Measurements from ENCODE around the gene SUSD6. TPM values are rescaled to one million over a fixed set of nuclear protein-coding genes. Genes with fewer than 3 reads are reported as not detected.

Gene SUSD6, protein sequence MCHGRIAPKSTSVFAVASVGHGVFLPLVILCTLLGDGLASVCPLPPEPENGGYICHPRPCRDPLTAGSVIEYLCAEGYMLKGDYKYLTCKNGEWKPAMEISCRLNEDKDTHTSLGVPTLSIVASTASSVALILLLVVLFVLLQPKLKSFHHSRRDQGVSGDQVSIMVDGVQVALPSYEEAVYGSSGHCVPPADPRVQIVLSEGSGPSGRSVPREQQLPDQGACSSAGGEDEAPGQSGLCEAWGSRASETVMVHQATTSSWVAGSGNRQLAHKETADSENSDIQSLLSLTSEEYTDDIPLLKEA
- total RNA-seq: 10 to 100 TPM; 69.9 to 72.2 TPM

DNA sequence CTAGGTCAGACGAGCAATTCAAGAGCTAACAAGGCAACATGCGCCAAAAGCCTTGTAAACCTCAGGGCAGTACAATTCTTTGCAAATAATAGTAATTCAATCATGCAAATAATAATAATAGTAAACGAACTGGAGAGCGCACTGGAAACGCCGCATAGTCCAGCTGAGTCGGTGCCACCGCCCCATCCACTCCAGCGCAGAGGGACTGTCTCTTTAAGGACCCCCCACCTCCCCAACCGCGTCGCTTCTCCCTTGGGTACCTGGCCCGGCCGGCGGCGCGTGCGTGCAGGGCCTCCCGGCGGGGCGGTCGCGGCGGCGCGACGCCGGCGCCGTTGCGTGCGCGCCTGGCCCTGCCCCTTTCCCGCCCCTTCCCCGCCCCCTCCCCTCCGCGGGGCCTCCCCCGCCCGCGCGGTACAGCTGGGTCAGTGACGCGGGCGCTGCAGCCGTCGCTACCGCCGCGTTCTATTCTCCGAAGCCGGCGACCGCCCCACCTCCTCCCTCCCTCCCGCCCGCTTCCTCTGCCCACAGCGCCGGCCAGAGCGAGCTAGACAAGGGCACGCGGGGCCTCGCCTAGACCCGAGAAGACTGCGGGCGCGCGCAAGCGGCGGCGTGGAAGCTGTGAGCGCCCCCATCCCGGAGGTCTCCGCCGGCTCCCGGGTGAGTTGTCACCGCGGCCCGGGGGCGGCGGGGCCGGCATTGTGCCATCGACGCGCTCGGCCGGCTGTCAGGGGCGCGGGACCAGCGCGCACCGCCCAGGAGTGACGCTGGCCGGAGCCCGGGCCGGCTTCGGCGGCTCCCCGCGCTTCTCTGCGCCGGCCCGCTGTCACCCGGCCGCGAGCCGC is at the start of gene SUSD6:
Gene SUSD6, plus strand, starts transcription at position 425 of the 842 bp plus-strand sequence. CDS start 46,997 bp downstream, outside the sequence.
- peak; percentile 93 for DNase-seq
- intact Hi-C loops (cut with micrococcal nuclease): loop anchor here (1.0 to 10.0 kb wide), 6 partner anchors 73 to 1273 kb away; partner anchors contain the start of genes DCAF5, SRSF5, TTC9 and ZFP36L1
- ChIA-PET CTCF (interaction anchor here (0.7 to 3.3 kb wide), 12 partner anchors 7 to 139 kb away, joined by 3 to 26 read pairs (median 5); no protein-coding TSS in a partner anchor), POLR2A (interaction anchor here (0.6 to 4.1 kb wide), 18 partner anchors 10 to 156 kb away, joined by 3 to 33 read pairs (median 5); partner anchors contain the start of gene SRSF5)
- Mint-ChIP-seq H3K9me3 (no peaks in the 10 kb centered on the region), H3K27ac (peak within 1 kb of the TSS; percentile 98), H3K4me3 (peak within 1 kb of the TSS; percentile 97), H3K36me3 (peaks cover 36% of the 10 kb centered on the region), H3K27me3 (no peaks in the 10 kb centered on the region), H3K4me1 (ENCODE audit: low read depth) (peaks cover 51% of the 10 kb centered on the region)

DNA sequence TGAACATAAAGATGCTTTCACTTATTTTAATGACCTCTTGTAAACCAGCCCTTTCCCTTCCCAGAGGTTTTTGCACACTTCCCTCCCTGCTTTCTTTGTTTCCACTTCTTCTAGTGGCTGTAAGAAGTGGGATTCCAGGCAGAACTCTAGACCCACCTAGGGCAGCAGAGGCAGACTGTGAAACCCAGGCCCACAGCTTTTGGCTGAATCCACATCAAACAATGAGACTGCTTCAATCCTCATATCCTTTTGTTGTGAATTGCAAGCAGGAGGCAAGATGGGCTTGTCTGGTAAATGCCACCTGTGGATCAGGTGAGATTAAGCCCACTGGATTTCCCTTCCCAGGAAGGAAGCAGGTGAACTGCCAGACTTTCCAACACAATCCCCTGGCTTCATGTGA is 49.5 kb upstream of the SUSD6 start:
- Mint-ChIP-seq H3K4me3 (no peak overlapping the region), H3K27me3 (peaks cover 26% of the 10 kb centered on the region), H3K4me1 (ENCODE audit: low read depth) (no peaks in the 10 kb centered on the region), H3K27ac (no peak overlapping the region), H3K9me3 (no peaks in the 10 kb centered on the region), H3K36me3 (no peaks in the 10 kb centered on the region)
- intact Hi-C loops (cut with micrococcal nuclease): no loop called here
- no peak for DNase-seq
- ChIA-PET POLR2A (no interaction called here), CTCF (interaction anchor here (0.6 to 1.2 kb wide), 2 partner anchors 14 to 1002 kb away, joined by 3 to 4 read pairs; no protein-coding TSS in a partner anchor)

DNA sequence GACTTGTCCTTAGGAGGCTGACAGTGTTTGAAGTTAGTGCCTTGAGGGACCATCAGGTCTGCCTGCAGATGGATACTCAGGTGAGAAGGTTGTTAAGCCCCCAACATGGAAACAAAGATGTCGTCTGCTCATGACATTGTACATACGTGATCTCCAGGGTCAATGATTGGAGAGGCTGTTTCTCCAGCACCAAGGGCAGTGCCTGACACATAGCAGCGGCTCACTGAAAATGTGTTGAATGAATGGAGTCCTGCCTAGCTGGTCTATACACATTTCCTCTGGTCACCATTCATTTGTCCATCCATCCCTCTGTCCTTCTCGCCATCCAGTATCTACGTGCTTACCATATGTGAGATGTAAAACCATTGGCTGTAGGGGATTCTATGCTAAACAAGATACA is 43.8 kb upstream of the SUSD6 start:
- CTCF ChIA-PET: interaction anchor here (1.4 kb wide), 1 partner anchor 20 kb away, joined by 3 read pairs; no protein-coding TSS in a partner anchor
- H3K27me3 Mint-ChIP-seq: peaks cover 37% of the 10 kb centered on the region

DNA sequence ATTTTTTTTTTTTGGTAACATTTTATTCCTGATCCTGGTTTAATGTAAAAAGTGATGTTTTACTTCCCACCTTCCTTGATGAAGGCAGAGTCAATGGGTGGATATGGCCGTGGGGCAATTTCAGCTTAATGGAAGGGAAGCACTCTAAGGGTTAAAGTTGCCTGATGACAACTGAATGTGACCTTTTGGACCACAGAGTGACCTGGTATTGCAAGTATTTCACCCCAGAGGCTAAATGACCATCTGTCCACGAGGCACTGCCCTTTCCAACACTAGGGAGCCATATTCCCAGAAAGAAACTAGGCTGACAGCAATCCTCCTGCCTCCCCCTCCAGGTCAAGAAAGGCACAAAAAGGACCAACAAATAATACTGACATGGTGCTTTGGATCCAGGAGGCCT is 41.5 kb upstream of the SUSD6 start:
- no peak overlapping the region for H3K27ac Mint-ChIP-seq
- no peaks in the 10 kb centered on the region for H3K36me3 Mint-ChIP-seq
- no peaks in the 10 kb centered on the region for H3K9me3 Mint-ChIP-seq
- peaks cover 11% of the 10 kb centered on the region for H3K4me1 Mint-ChIP-seq (ENCODE audit: low read depth)
- POLR2A ChIA-PET: no interaction called here
- intact Hi-C loops (cut with micrococcal nuclease): no loop called here
- no peak overlapping the region for H3K4me3 Mint-ChIP-seq
- CTCF ChIA-PET: interaction anchor here (1.1 to 2.9 kb wide), 2 partner anchors 15 to 328 kb away, joined by 5 to 9 read pairs; no protein-coding TSS in a partner anchor
- H3K27me3 Mint-ChIP-seq: peaks cover 49% of the 10 kb centered on the region
- DNase-seq: no peak

More for the DNA sequence above, 43.8 kb upstream of the SUSD6 start:
- POLR2A ChIA-PET: no interaction called here
- no peak for DNase-seq
- H3K27ac Mint-ChIP-seq: no peak overlapping the region
- no peaks in the 10 kb centered on the region for H3K9me3 Mint-ChIP-seq
- intact Hi-C loops (cut with micrococcal nuclease): no loop called here
- no peak overlapping the region for H3K4me3 Mint-ChIP-seq
- H3K36me3 Mint-ChIP-seq: no peaks in the 10 kb centered on the region
- peaks cover 2% of the 10 kb centered on the region for H3K4me1 Mint-ChIP-seq (ENCODE audit: low read depth)

DNA sequence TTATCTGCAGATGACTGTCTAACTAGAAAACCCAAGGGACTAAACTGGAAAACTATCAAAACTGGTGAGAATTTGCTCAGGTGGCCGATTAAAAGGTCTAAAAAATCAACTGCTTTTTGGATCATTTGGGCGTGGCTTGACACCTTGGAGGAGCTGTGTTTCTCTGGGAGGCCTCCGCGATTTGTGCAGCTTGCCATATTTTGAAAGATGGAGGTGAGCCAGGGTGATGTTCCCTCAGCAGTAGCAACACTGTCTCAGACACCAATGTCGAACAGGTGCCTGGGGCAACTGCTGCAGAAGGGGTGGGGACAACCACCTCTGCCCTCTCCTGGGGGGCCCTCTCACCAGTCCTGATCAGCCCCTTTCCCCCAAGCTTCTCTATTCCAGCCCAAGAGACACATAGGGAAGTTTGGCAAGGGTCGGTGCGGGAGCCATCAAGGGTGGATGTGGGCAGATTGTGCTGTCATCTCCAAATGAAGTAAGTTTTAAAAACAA is 40.5 kb upstream of the SUSD6 start:
- H3K27ac Mint-ChIP-seq: no peak overlapping the region
- CTCF ChIA-PET: interaction anchor here (0.7 to 4.5 kb wide), 6 partner anchors 14 to 329 kb away, joined by 3 to 47 read pairs (median 7); no protein-coding TSS in a partner anchor
- POLR2A ChIA-PET: no interaction called here
- H3K9me3 Mint-ChIP-seq: no peaks in the 10 kb centered on the region
- peaks cover 11% of the 10 kb centered on the region for H3K4me1 Mint-ChIP-seq (ENCODE audit: low read depth)
- H3K36me3 Mint-ChIP-seq: no peaks in the 10 kb centered on the region
- no peak for DNase-seq
- no peak overlapping the region for H3K4me3 Mint-ChIP-seq
- intact Hi-C loops (cut with micrococcal nuclease): no loop called here
- peaks cover 48% of the 10 kb centered on the region for H3K27me3 Mint-ChIP-seq

DNA sequence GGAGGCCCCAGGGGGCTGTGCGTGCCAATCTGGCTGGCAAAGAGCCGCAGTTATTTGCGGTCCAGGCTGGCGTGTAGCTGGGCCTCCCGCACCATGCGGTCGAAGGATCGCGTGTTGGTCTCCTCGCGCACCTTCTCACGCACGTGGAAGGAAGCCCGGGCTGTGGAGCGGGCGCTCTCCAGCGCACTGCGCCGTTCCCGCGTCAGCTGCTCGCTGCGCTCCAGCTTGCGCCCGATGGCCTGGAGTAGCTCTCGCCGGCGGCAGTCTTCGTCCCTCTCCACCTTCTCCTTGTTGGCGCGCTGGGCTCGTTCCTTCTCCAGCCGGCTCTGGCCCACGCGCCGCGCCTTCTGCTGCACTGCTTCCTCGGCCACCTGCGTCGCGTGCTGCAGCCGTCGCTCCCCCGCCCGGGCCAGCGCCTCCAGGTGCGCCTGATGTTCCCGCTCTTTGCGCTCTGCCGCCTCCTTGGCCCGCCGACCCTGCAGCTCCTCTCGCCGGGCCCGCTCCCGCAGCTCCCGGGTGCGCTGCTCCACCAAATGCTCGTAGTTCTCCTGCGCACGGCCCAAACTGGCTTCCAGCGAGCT is 39.9 kb upstream of the SUSD6 start:
- Mint-ChIP-seq H3K4me1 (ENCODE audit: low read depth) (peaks cover 11% of the 10 kb centered on the region), H3K4me3 (no peak overlapping the region), H3K9me3 (no peaks in the 10 kb centered on the region), H3K27ac (no peak overlapping the region), H3K27me3 (peaks cover 50% of the 10 kb centered on the region), H3K36me3 (no peaks in the 10 kb centered on the region)
- no peak for DNase-seq
- intact Hi-C loops (cut with micrococcal nuclease): no loop called here
- ChIA-PET CTCF (interaction anchor here (0.7 to 4.5 kb wide), 7 partner anchors 8 to 329 kb away, joined by 3 to 47 read pairs (median 4); no protein-coding TSS in a partner anchor), POLR2A (no interaction called here)

DNA sequence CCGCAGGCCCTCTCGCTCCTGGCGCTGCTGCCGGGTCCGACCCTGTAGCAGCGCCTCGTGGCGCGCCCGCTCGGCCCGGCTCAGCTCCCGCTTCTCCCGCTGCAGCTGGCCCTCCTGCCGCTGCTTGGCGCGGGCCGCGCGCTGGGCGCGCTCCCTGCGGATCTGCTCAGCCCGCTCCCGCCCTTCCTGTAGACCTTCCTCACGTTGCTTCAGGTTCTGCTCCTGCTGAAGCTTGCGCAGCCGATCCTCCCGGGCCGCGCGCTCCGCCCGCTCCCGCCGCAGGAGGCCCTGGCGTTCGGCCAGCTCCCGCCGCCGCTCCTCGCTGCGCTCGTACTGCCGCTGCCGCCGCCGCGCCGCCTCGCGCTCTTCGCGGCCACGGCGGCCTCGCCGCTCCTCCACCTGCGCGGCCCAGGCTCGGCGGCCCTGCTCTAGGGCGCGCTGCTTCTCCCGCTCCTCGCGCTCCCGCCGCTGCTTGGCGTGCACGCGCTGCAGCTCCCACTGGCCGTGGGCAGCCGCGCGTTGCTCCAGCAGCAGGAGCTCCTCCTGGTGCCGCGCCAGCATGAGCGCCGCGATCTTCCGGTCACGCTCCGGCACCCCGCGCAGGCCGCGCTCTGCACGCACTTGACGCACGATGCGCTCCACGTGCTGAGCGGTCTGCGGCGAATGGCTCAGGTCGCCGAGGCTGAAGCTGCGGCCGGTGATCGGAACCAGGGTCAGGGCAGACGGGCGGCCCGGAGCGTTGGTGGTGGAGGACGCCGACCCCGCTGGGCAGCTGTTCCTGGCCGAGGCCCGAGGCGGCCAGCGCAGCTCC is 39.2 kb upstream of the SUSD6 start:
- H3K36me3 Mint-ChIP-seq: no peaks in the 10 kb centered on the region
- intact Hi-C loops (cut with micrococcal nuclease): no loop called here
- ChIA-PET POLR2A (no interaction called here), CTCF (interaction anchor here (0.7 to 4.5 kb wide), 10 partner anchors 9 to 330 kb away, joined by 3 to 47 read pairs (median 4); no protein-coding TSS in a partner anchor)
- H3K9me3 Mint-ChIP-seq: no peaks in the 10 kb centered on the region
- H3K27me3 Mint-ChIP-seq: peaks cover 52% of the 10 kb centered on the region
- no peak overlapping the region for H3K4me3 Mint-ChIP-seq
- H3K27ac Mint-ChIP-seq: no peak overlapping the region
- no peak for DNase-seq
- peaks cover 11% of the 10 kb centered on the region for H3K4me1 Mint-ChIP-seq (ENCODE audit: low read depth)

DNA sequence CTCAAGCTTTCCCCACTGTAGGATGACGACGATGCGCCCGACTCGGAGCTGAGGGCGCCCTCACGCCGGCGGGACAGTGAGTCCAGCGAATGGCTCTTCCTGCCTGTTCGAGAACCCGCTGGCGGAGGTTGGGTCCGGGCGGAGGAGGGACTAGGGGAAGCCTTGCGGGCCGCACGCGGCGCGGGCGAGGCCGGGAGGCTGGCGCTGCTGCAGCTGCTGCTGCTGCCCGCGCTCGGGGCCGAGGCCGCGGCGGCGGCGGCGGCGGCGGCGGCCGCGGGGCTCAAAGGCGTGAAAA is 38.6 kb upstream of the SUSD6 start:
- H3K27me3 Mint-ChIP-seq: peaks cover 48% of the 10 kb centered on the region
- peaks cover 11% of the 10 kb centered on the region for H3K4me1 Mint-ChIP-seq (ENCODE audit: low read depth)
- DNase-seq: no peak
- no peak overlapping the region for H3K4me3 Mint-ChIP-seq
- POLR2A ChIA-PET: no interaction called here
- intact Hi-C loops (cut with micrococcal nuclease): no loop called here
- no peaks in the 10 kb centered on the region for H3K9me3 Mint-ChIP-seq
- H3K36me3 Mint-ChIP-seq: no peaks in the 10 kb centered on the region
- H3K27ac Mint-ChIP-seq: no peak overlapping the region
- CTCF ChIA-PET: interaction anchor here (1.0 to 4.5 kb wide), 7 partner anchors 10 to 331 kb away, joined by 3 to 47 read pairs (median 9); no protein-coding TSS in a partner anchor

DNA sequence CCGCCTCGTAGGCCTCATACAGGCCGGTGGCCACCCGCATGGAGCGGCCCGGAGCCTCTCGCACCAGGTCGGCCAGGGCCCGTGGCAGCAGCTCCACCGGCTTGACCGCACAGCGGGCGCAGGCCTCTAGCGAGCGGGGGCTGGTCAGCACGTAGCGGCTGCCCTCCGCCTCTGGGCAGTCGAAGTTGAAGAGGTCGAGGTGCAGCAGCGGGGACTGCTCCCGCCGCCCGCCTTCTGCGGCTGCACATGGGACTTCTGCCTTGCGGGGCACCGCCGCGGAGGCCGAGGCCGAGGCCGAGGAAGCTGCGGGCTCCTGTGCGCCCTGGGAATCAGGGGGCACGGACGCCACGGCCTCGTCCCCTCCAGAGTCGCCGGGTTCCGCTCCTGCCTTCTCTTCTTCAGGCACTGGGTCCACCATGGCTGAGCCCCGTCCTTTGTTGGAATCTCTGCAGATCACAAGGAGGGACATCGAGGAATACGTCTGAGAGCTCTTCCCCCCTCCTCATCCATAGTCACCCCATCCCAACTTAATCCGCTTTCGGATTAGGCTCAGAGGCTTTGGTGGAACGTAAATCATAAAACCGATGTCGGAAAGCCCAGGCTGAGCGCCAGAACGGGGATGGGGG is 38.1 kb upstream of the SUSD6 start:
- ChIA-PET CTCF (interaction anchor here (1.0 to 4.5 kb wide), 7 partner anchors 10 to 331 kb away, joined by 3 to 47 read pairs (median 13); no protein-coding TSS in a partner anchor), POLR2A (no interaction called here)
- no peak for DNase-seq
- Mint-ChIP-seq H3K4me1 (ENCODE audit: low read depth) (peaks cover 11% of the 10 kb centered on the region), H3K27ac (no peak overlapping the region), H3K36me3 (no peaks in the 10 kb centered on the region), H3K9me3 (no peaks in the 10 kb centered on the region), H3K27me3 (peaks cover 48% of the 10 kb centered on the region), H3K4me3 (no peak overlapping the region)
- intact Hi-C loops (cut with micrococcal nuclease): no loop called here

DNA sequence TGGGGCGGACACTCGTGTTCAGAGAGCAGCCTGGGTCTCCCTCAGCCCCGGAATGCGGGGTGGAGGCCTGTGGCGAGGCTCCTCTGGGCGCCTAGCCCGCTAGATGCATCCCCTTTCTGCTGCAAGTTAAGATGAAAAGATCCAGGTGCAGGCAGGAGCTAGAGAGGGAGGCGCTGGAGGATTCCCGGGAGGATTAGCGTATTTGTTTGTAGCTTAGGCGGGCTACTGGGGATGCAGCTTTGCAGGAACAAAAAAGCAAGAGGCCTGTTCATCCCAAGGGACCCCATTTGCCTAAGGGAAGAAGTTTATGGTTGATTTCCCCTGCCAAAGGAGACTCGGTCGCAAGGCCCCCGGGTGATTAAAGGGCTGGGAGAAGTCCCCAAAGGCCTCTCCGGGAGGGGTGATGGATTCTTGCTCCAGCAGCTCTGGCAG is 37.5 kb upstream of the SUSD6 start:
- intact Hi-C loops (cut with micrococcal nuclease): loop anchor here (1.0 kb wide), 3 partner anchors 26 to 332 kb away; no protein-coding TSS in a partner anchor
- Mint-ChIP-seq H3K27me3 (peaks cover 48% of the 10 kb centered on the region), H3K36me3 (no peaks in the 10 kb centered on the region), H3K27ac (no peak overlapping the region), H3K4me1 (ENCODE audit: low read depth) (peaks cover 11% of the 10 kb centered on the region), H3K4me3 (no peak overlapping the region), H3K9me3 (no peaks in the 10 kb centered on the region)
- DNase-seq: peak; percentile 20
- POLR2A ChIA-PET: no interaction called here
- CTCF ChIA-PET: interaction anchor here (0.7 to 4.5 kb wide), 17 partner anchors 9 to 331 kb away, joined by 3 to 47 read pairs (median 5); no protein-coding TSS in a partner anchor
